Prostate gland (tissue), 2 donors: Measurements from ENCODE around the gene PTPRC. TPM values are rescaled to one million over a fixed set of nuclear protein-coding genes. Genes with fewer than 3 reads are reported as not detected.

Experiments
- DNase-seq: peaks from one replicate; pipeline ENCODE4 v3.0.0-alpha.2; 2019; ENCODE audit warnings: low spot score
- H3K27ac ChIP-seq, 2 donors: fragments of 200-600 bp; sonication (generic); 2 replicates each; pipeline ENCODE4 v1.5.1; 2017 to 2019
- H3K27me3 ChIP-seq: fragments of 200-600 bp; sonication (generic); replicated peaks from 2 replicates; pipeline ENCODE4 v1.5.1; 2019; ENCODE audit not compliant: insufficient read depth
- H3K36me3 ChIP-seq, 2 donors: fragments of 200-600 bp; sonication (generic); 1 replicate in 1 of 2; 2 replicates in 1 of 2; pipeline versions ENCODE4 v1.5.1 to v1.8.1; 2017 to 2019
- H3K4me1 ChIP-seq: fragments of 200-600 bp; sonication (generic); replicated peaks from 2 replicates; pipeline ENCODE4 v1.5.1; 2019
- H3K4me3 ChIP-seq, 2 donors: fragments of 200-600 bp; sonication (generic); 2 replicates each; pipeline ENCODE4 v1.5.1; 2017 to 2019
- H3K9me3 ChIP-seq: fragments of 200-600 bp; sonication (generic); 2 replicates; pipeline ENCODE4 v1.5.1; 2017
- CTCF ChIP-seq, 4 experiments: fragments of 200-600 bp in 2 of 4; fragments of 450-650 bp in 2 of 4; sonication (generic) in 2 of 4; IDR thresholded peaks; 1 replicate in 3 of 4; 2 replicates in 1 of 4; pipeline ENCODE4 v1.5.1; 2016 to 2019; ENCODE audit warnings: antibody characterized with exemption in 4 of 4, mild to moderate bottlenecking in 2 of 4, moderate library complexity in 2 of 4
- POLR2A ChIP-seq: fragments of 450-650 bp; IDR thresholded peaks from one replicate; pipeline ENCODE4 v1.6.1; 2016; ENCODE audit warnings: antibody characterized with exemption, mild to moderate bottlenecking
- POLR2AphosphoS5 ChIP-seq: sonication (generic); formaldehyde crosslinking; IDR thresholded peaks from one replicate; pipeline ENCODE4 v1.6.1; 2017; ENCODE audit warnings: antibody characterized with exemption
- whole genome bisulfite sequencing: methylation state at CpG from one replicate; pipeline ENCODE4 v1.1.5; 2018; 5-methylcytosine and 5-hydroxymethylcytosine counted together
- intact Hi-C: fragments of 100-400 bp; cut with DNase I; formaldehyde crosslinking; loops from one replicate; pipeline ENCODE4 v1.14.2; 2022
- total RNA-seq, 2 donors: library from RNA; depleted of rRNA; stranded (reverse); fragments of >200 nt; gene quantifications; one replicate each; pipeline ENCODE4 v1.1.0, GENCODE V29; 2016

PTPRC gene
- total RNA-seq, 2 donors from 2014 or later = 8.9 to 9.5 TPM

- Histone ChIP-seq H3K36me3 (no peaks in the 10 kb centered on the region), H3K9me3 (no peaks in the 10 kb centered on the region), H3K27ac (no peak overlapping the region), H3K4me1 (no peaks in the 10 kb centered on the region), H3K4me3 (no peak overlapping the region), H3K27me3 (no peaks in the 10 kb centered on the region)
- intact Hi-C loops = no loop called here
- DNase-seq = no peak
- WGBS = 89% methylated on average over 1 of the region's 1 CpG
- no peak for TF ChIP-seq POLR2A
- TF ChIP-seq POLR2AphosphoS5 = no peak
- TF ChIP-seq CTCF (IDR thresholded peaks at IDR 0.05) = no peak
Observed at GRCh38 chr1:198691063-198691462, 52.2 kb downstream of the PTPRC start.

GRCh38 chr1:198693321-198693720, 54.5 kb downstream of the PTPRC start:
- Histone ChIP-seq H3K9me3 (no peaks in the 10 kb centered on the region), H3K27me3 (no peaks in the 10 kb centered on the region), H3K36me3 (no peaks in the 10 kb centered on the region), H3K4me1 (no peaks in the 10 kb centered on the region), H3K4me3 (no peak overlapping the region), H3K27ac (no peak overlapping the region)
- intact Hi-C loops = no loop called here
- DNase-seq = no peak
- TF ChIP-seq CTCF (IDR thresholded peaks at IDR 0.05) (no peak), POLR2AphosphoS5 (no peak), POLR2A (no peak)

GRCh38 chr1:198694542-198694941, 55.7 kb downstream of the PTPRC start:
- no peak for TF ChIP-seq POLR2A
- TF ChIP-seq CTCF (IDR thresholded peaks at IDR 0.05) = no peak
- TF ChIP-seq POLR2AphosphoS5 = no peak
- no peak for DNase-seq
- Histone ChIP-seq H3K9me3 (no peaks in the 10 kb centered on the region), H3K4me1 (no peaks in the 10 kb centered on the region), H3K27ac (no peak overlapping the region), H3K4me3 (no peak overlapping the region), H3K27me3 (no peaks in the 10 kb centered on the region), H3K36me3 (no peaks in the 10 kb centered on the region)
- WGBS = 90% methylated on average over 1 of the region's 1 CpG
- intact Hi-C loops = no loop called here

GRCh38 chr1:198696211-198696610, 57.4 kb downstream of the PTPRC start:
- intact Hi-C loops = no loop called here
- H3K36me3 ChIP-seq = no peaks in the 10 kb centered on the region
- WGBS = 92% methylated on average over 1 of the region's 1 CpG

More at GRCh38 chr1:198696211-198696610, 57.4 kb downstream of the PTPRC start:
- H3K27ac ChIP-seq = no peak overlapping the region
- DNase-seq = no peak
- no peaks in the 10 kb centered on the region for H3K27me3 ChIP-seq
- no peak for TF ChIP-seq POLR2AphosphoS5
- TF ChIP-seq POLR2A = no peak
- TF ChIP-seq CTCF (IDR thresholded peaks at IDR 0.05) = no peak
- no peak overlapping the region for H3K4me3 ChIP-seq
- H3K4me1 ChIP-seq = no peaks in the 10 kb centered on the region
- H3K9me3 ChIP-seq = no peaks in the 10 kb centered on the region
